GM19468 (cell line): ENCODE results near the gene AHI1.
"Not testable (repeated sequence)": the region's sequence is repeated elsewhere in the genome, so short reads cannot be mapped to it uniquely, and the experiment has no call there.

Experiments
- ATAC-seq: cut with Tn5 transposase; IDR thresholded peaks from one replicate; pipeline ENCODE4 v1.9.1; 2021; ENCODE audit warnings: mild to moderate bottlenecking, moderate library complexity, moderate number of reproducible peaks; ENCODE audit not compliant: unreplicated experiment; ENCODE audit errors: extremely low read depth

The AHI1 gene

DNA sequence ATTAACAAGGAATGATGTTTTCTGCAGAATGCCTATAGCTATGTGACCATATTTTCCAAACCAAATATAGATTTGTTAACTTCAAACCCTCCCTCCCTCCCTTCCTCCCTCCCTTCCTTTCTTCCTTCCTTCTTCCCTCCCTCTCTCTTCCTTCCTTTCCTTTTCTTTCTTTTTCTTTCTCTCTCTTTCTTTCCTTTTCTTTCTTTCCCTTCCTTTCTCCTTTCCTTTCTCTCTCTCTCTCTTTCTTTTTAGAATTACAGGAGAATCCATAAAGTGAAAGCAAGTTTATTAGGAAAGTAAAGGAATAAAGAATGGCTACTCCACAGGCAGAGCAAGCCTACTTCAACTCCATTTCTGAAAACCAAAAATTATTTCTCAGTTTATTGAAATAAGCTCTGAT is 153.0 kb downstream of the AHI1 start:
- no peak for ATAC-seq

- not testable (repeated sequence) for ATAC-seq
These were observed 157.6 kb downstream of the AHI1 start for GRCh38 chr6:135339920-135340319.

DNA sequence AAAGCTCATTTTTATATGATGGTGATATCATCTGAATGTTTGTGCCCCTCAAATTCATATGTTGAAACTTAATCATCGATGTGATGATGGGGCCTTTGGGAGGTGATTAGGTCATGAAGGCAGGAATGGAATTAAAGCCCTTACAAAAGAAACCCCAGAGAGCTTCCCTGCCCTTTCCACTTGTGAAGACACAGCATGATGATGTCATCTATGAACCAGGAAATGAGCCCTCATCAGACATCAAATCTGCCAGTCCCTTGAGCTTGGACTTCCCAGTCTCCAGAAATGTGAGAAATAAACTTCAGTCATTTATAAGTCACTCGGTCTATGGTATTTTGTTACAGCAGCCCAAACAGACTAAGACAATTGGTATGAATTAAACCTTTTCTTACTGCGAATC is 163.4 kb downstream of the AHI1 start:
- ATAC-seq: no peak

- no peak for ATAC-seq
These were observed 166.5 kb downstream of the AHI1 start for GRCh38 chr6:135331002-135331401.

- ATAC-seq: peak; percentile 55
These were observed 167.4 kb downstream of the AHI1 start for GRCh38 chr6:135329851-135330803.

DNA sequence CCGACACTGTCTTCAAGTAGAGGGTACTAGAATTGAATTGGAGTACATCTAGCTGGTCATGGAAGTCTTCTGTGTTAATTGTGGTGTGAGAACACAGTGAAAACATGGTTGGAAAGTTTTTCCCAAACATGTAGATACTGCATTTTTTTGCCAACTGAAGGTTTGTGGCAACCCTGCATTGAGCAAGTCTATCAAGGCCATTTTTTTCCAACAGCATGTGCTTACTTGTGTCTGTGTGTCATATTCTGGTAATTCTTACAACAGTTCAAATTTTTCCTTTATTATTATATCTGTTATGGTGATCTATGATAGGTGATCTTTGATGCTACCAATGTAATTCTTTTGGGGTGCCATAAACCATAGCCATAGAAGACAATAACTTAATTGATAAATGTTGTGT is 169.4 kb downstream of the AHI1 start:
- no peak for ATAC-seq

- ATAC-seq: no peak
These were observed 171.7 kb downstream of the AHI1 start for GRCh38 chr6:135325624-135326424.

- ATAC-seq: no peak
These were observed 173.0 kb downstream of the AHI1 start for GRCh38 chr6:135324531-135324930.

- no peak for ATAC-seq
These were observed 173.6 kb downstream of the AHI1 start for GRCh38 chr6:135323979-135324378.

DNA sequence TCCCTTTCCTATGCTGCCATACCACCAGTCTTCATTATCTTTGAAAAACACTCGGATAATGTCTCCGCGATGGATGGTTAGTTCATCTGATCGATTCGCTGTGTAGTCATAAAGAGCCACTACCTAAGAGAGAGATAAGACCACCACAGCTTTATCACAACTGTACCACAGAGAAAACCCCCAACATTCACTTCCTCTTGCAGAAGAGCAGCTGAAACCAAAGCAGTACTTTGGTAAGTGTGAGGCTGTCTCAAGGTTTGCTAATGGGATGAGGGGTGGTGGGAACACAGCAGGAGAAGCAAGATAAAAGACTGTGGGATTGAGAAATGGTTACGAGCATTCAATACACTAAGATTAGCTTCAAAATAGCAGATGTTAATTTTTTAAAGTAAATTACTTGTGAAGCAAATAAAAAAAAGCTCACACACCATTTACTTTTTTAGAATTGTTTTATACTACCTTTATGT is 174.3 kb downstream of the AHI1 start:
- peak; percentile 88 for ATAC-seq

DNA sequence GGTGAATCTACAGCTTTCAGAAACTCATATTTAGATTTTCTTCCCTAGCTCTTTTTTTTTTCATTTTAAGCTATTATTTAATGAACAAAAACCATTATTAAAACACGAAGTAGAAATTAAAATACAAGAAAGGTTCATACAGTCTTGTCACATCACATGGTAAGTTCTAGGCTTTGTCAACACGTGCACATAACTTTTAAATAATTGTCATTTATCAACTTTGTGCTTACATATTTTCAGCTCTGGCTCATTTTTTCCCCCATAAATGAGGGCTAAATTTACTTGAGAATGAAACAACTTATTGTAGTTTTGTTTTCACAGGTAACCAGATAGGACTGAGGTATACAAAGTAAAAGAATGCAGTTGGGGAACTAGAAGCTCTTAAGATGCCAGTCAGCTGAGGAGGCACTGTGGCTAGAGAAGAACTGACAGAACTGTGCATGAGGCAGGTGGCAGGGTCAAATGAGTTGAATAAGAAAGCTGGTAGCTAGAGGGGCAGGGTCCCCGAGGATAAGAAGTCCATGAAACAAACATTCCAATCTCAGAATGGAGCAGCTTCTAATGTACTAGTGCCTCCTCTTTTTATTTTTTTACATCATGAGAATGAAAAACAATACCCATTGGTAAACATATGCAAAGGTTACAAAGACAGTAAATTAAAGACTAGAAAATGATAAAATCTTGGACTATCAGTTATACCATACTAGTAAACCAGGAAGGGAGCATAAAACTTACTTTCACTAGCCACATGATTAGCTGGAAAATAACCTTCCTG is 174.9 kb downstream of the AHI1 start:
- peak; percentile 33 for ATAC-seq

DNA sequence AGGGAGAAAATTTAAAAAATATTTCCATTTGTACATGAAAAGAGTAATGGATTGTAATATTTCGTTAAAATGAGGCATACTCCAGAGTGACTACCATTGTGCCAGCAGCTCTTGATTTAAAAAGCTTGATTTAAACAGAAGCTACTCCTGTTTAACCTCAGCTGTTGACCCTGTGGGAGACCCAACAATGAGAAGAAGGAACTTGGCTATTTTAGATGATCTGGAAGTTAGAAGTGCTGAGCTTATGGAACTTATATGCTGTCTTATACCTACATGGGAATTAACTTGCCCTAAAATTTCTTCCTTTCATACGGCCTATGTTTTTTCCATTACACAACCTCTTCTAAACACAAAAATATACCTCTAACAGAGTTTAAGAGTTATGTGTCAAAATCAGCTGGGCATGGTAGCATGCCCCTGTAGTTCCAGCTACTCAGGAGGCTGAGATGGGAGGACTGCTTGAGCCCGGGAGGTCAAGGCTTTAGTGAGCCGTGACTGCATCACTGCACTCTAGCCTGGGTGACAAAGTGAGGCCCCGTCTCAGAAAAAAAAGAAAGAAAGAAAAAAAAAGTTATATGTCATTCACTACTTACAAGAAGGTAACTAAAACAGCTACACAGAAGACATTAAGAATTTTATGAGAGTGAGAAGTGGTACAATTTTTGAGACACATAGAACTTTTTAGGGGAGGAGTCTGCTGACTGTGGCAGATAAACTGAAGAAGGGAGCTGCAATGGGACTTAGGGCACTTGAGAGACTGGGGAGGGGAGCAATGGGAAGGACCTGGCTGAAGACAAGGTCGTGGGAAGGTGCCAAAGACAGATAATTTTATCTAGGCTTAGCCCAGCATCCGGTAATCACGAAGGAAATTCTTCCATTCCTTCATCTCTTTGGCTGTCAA is 176.6 kb downstream of the AHI1 start:
- ATAC-seq: no peak

DNA sequence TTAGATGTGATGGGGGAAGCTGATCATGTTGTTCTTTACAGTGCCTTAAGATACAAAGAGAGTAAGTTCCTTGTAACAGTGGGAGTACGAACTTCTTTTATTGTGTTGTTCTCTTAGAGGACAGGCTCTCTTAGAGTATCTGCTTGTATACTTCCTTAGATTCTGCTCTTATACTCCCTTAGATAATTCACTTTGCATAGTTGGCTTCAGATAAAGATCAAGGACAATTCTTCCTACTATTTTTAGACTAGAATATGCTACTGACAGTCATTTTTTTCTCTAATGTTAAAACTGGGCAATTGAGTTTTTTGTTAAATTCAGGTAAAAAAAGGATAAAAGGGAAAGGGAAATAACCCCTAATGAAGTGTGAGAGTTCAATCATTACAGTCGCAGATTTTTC is 177.7 kb downstream of the AHI1 start:
- no peak for ATAC-seq

DNA sequence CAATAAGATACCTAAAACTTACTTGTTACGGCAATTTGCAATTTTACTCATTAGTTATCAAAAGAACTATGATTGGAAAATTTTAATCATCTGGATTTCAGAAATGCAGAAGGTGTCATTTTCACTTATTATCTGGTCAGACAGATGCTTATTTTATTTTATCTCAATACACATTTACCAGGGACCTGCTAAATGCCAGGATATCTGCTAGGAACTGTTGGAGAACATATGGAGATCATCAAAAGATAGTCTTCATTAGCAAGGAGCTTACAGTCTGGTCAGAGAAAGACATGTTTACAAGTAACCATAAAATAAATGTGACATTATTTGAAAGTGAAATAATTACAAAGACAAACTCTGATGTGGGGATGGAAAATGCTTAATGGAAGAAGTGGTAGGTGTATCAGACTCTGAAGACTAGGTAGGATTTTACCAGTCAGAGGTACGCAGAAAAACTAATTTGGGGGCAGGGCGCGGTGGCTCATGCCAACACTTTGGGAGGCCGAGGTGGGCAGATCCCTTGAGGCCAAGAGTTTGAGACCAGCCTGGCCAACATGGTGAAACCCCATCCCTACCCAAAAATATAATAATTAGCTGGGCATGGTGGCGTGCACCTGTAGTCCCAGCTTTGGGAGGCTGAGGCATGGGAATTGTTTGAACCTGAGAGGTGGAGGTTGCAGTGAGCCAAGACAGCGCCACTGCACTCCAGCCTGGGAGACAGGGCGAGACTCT is 178.6 kb downstream of the AHI1 start:
- no peak for ATAC-seq

GRCh38 chr6:135314543-135314942 is 183.0 kb downstream of the AHI1 start:
- no peak for ATAC-seq

- ATAC-seq: no peak
These were observed 185.9 kb downstream of the AHI1 start for GRCh38 chr6:135311446-135312200.

DNA sequence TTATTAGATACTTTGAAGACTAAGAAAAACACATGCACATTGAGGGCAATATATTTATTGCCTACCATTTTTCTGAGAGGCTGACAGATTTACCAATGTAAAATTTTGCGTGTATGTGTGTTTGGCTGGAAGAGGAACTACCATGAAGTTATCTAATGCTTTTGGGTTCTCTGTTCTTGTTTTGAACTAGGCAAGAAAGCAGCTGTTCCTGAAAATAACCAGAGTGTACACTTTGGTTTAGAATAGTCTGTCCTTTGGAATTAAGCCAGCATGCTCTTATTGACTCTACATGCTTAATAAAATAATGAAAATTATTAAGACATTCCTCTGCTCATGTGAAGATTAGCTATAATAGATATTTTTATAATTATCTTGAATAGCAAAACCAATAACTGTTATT is 187.2 kb downstream of the AHI1 start:
- no peak for ATAC-seq
